OCI-LY1 (cell line): Measurements from ENCODE around the gene CPA5.

Experiments used
- EZH2 ChIP-seq: fragments of 200-600 bp; sonication (generic), shearing (Covaris generic); IDR thresholded peaks from 2 replicates; pipeline ENCODE4 v1.8.0; 2017; ENCODE audit warnings: borderline replicate concordance, mixed run types, mild to moderate bottlenecking, antibody characterized with exemption, low read length, moderate library complexity, mixed read lengths
- TF ChIP-seq, protein P1 (sequence below): fragments of 200-600 bp; sonication (generic), shearing (Covaris generic); IDR thresholded peaks from 2 replicates; pipeline ENCODE4 v1.5.1; 2017; ENCODE audit warnings: mild to moderate bottlenecking, antibody characterized with exemption, low read length, moderate library complexity, mixed read lengths

DNA sequence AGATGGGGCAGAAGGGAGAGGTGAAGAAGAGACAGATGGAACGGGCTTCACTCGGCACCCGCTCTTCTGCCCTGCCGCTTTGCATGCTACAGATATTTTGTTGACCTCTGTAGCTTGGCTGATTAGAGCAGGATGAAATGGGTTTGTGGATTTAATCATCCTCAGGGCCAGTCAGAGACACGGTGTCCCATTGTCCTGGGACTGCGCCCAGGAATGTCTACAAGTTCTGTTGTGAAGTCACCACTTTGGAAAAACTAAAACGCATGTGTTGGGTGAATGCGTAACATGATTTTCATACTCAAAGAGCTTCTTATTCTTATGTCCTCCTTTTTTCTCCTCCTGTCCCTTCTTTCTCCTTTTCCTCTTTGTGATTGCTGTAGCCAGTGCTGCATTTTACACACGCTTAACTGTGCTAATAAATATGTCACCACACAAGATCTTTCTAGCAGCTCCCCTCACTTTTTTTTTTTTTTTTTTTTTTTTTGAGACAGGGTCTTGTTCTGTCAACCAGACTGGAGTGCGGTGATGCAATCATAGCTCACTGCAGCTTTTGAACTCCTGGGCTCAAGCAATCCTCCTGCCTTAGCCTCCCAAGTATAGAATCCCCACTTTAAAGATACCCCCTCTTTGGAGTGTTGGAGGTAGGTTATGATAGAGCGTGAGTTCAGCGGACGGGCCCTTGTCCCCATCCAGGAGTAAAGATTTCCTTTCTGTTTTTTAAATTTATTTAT lies 48.2 kb upstream of the CPA5 start:
- TF ChIP-seq, protein P1, sequence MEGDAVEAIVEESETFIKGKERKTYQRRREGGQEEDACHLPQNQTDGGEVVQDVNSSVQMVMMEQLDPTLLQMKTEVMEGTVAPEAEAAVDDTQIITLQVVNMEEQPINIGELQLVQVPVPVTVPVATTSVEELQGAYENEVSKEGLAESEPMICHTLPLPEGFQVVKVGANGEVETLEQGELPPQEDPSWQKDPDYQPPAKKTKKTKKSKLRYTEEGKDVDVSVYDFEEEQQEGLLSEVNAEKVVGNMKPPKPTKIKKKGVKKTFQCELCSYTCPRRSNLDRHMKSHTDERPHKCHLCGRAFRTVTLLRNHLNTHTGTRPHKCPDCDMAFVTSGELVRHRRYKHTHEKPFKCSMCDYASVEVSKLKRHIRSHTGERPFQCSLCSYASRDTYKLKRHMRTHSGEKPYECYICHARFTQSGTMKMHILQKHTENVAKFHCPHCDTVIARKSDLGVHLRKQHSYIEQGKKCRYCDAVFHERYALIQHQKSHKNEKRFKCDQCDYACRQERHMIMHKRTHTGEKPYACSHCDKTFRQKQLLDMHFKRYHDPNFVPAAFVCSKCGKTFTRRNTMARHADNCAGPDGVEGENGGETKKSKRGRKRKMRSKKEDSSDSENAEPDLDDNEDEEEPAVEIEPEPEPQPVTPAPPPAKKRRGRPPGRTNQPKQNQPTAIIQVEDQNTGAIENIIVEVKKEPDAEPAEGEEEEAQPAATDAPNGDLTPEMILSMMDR = no peak
- TF ChIP-seq EZH2 = no peak
